Peyer's patch (tissue), 4 donors: Measurements from ENCODE around the gene ASCC3. TPM values are rescaled to one million over a fixed set of nuclear protein-coding genes. Genes with fewer than 3 reads are reported as not detected.

Experiments used
- DNase-seq, 3 donors: peaks; one replicate each; pipeline ENCODE4 v3.0.0-alpha.2; 2017 to 2019
- H3K27ac ChIP-seq, 4 donors: fragments of 200-600 bp; sonication (generic); one replicate each; pipeline ENCODE4 v1.5.1; 2016 to 2019
- H3K27me3 ChIP-seq, 2 donors: fragments of 200-600 bp; sonication (generic); one replicate each; pipeline ENCODE4 v1.5.1; 2019
- H3K36me3 ChIP-seq, 3 donors: fragments of 200-600 bp; sonication (generic); one replicate each; pipeline ENCODE4 v1.5.1; 2016 to 2019
- H3K4me1 ChIP-seq, 4 donors: fragments of 200-600 bp; sonication (generic); one replicate each; pipeline ENCODE4 v1.5.1; 2016 to 2019
- H3K4me3 ChIP-seq, 4 donors: fragments of 200-600 bp; sonication (generic); 1 replicate in 3 of 4; 2 replicates in 1 of 4; pipeline ENCODE4 v1.5.1; 2016 to 2019; ENCODE audit warnings: mild to moderate bottlenecking in 1 of 4
- H3K9me3 ChIP-seq, 4 donors: fragments of 200-600 bp; sonication (generic); one replicate each; pipeline ENCODE4 v1.5.1; 2016 to 2019; ENCODE audit warnings: mild to moderate bottlenecking in 1 of 4
- CTCF ChIP-seq, 6 experiments: fragments of 450-650 bp in 4 of 6; fragments of 200-600 bp in 2 of 6; sonication (generic) in 1 of 6; IDR thresholded peaks; one replicate each; pipeline ENCODE4 v1.5.1; 2017 to 2019; ENCODE audit warnings: antibody characterized with exemption in 6 of 6, mild to moderate bottlenecking in 3 of 6, moderate library complexity in 1 of 6
- POLR2A ChIP-seq, 2 donors: fragments of 450-650 bp; IDR thresholded peaks; one replicate each; pipeline ENCODE4 v1.5.1; 2017; ENCODE audit warnings: antibody characterized with exemption in 2 of 2, mild to moderate bottlenecking in 2 of 2, moderate library complexity in 2 of 2
- total RNA-seq, 4 donors: library from RNA; depleted of rRNA; stranded (reverse); fragments of >200 nt; gene quantifications; one replicate each; pipeline ENCODE4 v1.1.0, GENCODE V29; 2016

The ASCC3 gene
- total RNA-seq, 4 donors from 2014 or later, result 21.1 to 69.3 (median 40.6) TPM

- DNase-seq, result no peak
- Histone ChIP-seq H3K36me3 (peaks cover 0 to 25% (median 3%) of the 10 kb centered on the region in 3 donors), H3K9me3 (no peaks in the 10 kb centered on the region), H3K27ac (no peak overlapping the region), H3K4me1 (no peaks in the 10 kb centered on the region), H3K27me3 (no peaks in the 10 kb centered on the region), H3K4me3 (no peak overlapping the region)
- TF ChIP-seq POLR2A (IDR thresholded peaks at IDR 0.05), result no peak
- TF ChIP-seq CTCF (IDR thresholded peaks at IDR 0.05), result no peak
Observed at GRCh38 chr6:100509101-100509500, 372.0 kb downstream of the ASCC3 start.

GRCh38 chr6:100506651-100507050 is 374.5 kb downstream of the ASCC3 start:
- no peak overlapping the region for H3K4me3 ChIP-seq
- no peaks in the 10 kb centered on the region for H3K27me3 ChIP-seq
- no peak for DNase-seq
- no peak overlapping the region for H3K27ac ChIP-seq
- peaks cover 0 to 11% (median 0%) of the 10 kb centered on the region in 3 donors for H3K36me3 ChIP-seq
- H3K4me1 ChIP-seq, result no peaks in the 10 kb centered on the region
- no peaks in the 10 kb centered on the region for H3K9me3 ChIP-seq
- TF ChIP-seq POLR2A (IDR thresholded peaks at IDR 0.05) (no peak), CTCF (IDR thresholded peaks at IDR 0.05) (no peak)

- Histone ChIP-seq H3K27me3 (no peaks in the 10 kb centered on the region), H3K27ac (no peak overlapping the region), H3K4me1 (no peaks in the 10 kb centered on the region), H3K4me3 (no peak overlapping the region), H3K9me3 (no peaks in the 10 kb centered on the region), H3K36me3 (peaks cover 0 to 8% (median 0%) of the 10 kb centered on the region in 3 donors)
- TF ChIP-seq POLR2A (IDR thresholded peaks at IDR 0.05), result no peak
- no peak for DNase-seq
Observed at GRCh38 chr6:100504786-100505737, 376.1 kb downstream of the ASCC3 start.

GRCh38 chr6:100503043-100503705 is 378.0 kb downstream of the ASCC3 start:
- no peak overlapping the region for H3K4me3 ChIP-seq
- no peak overlapping the region for H3K27ac ChIP-seq
- no peak for DNase-seq
- no peaks in the 10 kb centered on the region for H3K4me1 ChIP-seq
- no peaks in the 10 kb centered on the region for H3K36me3 ChIP-seq
- H3K27me3 ChIP-seq, result no peaks in the 10 kb centered on the region
- TF ChIP-seq CTCF (IDR thresholded peaks at IDR 0.05), result no peak
- TF ChIP-seq POLR2A (IDR thresholded peaks at IDR 0.05), result no peak
- no peaks in the 10 kb centered on the region for H3K9me3 ChIP-seq

GRCh38 chr6:100493206-100493888 is 387.8 kb downstream of the ASCC3 start:
- TF ChIP-seq CTCF (IDR thresholded peaks at IDR 0.05), result no peak
- TF ChIP-seq POLR2A (IDR thresholded peaks at IDR 0.05), result no peak
- H3K9me3 ChIP-seq, result no peaks in the 10 kb centered on the region
- no peaks in the 10 kb centered on the region for H3K4me1 ChIP-seq
- no peak for DNase-seq
- H3K27me3 ChIP-seq, result no peaks in the 10 kb centered on the region
- H3K36me3 ChIP-seq, result no peaks in the 10 kb centered on the region
- no peak overlapping the region for H3K4me3 ChIP-seq
- no peak overlapping the region for H3K27ac ChIP-seq
